ENCODE measurements around the gene KCNH5.
A peak's percentile ranks its signal among the peaks of the same experiment; 100 is the strongest.

KCNH5 gene

GRCh38 chr14:63045234-63045611 lies at the start of gene KCNH5:
TSS of gene KCNH5 (minus strand) at chr14:63045458. CDS start at chr14:63045186, 272 bp downstream.
- peak; percentile 35 for DNase-seq

GRCh38 chr14:63091394-63091996 lies 46.2 kb upstream of the KCNH5 start:
- no peak for DNase-seq

- DNase-seq = no peak
These were observed 43.6 kb upstream of the KCNH5 start for GRCh38 chr14:63088865-63089264.

GRCh38 chr14:63078569-63078968 lies 33.3 kb upstream of the KCNH5 start:
- no peak for DNase-seq

- no peak for DNase-seq
These were observed 31.2 kb upstream of the KCNH5 start for GRCh38 chr14:63076488-63076887.

- DNase-seq = no peak
These were observed 10.4 kb upstream of the KCNH5 start for GRCh38 chr14:63055631-63056030.

- no peak for DNase-seq
These were observed 6.7 kb upstream of the KCNH5 start for GRCh38 chr14:63051992-63052391.

- DNase-seq = no peak
These were observed 6.0 kb upstream of the KCNH5 start for GRCh38 chr14:63051301-63051700.

GRCh38 chr14:63050694-63051093 lies 5.4 kb upstream of the KCNH5 start:
- no peak for DNase-seq

GRCh38 chr14:63046339-63047268 lies 1.3 kb upstream of the KCNH5 start:
- no peak for DNase-seq

GRCh38 chr14:63045612-63046320 lies 508 bp upstream of the KCNH5 start:
- no peak for DNase-seq

- peak; percentile 14 for DNase-seq
These were observed 5.4 kb downstream of the KCNH5 start for GRCh38 chr14:63039866-63040265.

GRCh38 chr14:63032641-63033040 lies 12.6 kb downstream of the KCNH5 start:
- no peak for DNase-seq

- DNase-seq = no peak
These were observed 13.2 kb downstream of the KCNH5 start for GRCh38 chr14:63032076-63032475.

- no peak for DNase-seq
These were observed 15.1 kb downstream of the KCNH5 start for GRCh38 chr14:63030113-63030512.

GRCh38 chr14:63027719-63028118 lies 17.5 kb downstream of the KCNH5 start:
- DNase-seq = no peak

GRCh38 chr14:63026491-63026890 lies 18.8 kb downstream of the KCNH5 start:
- no peak for DNase-seq

GRCh38 chr14:63014621-63015020 lies 30.6 kb downstream of the KCNH5 start:
- no peak for DNase-seq

GRCh38 chr14:63012171-63012570 lies 33.1 kb downstream of the KCNH5 start:
- no peak for DNase-seq

- no peak for DNase-seq
These were observed 33.6 kb downstream of the KCNH5 start for GRCh38 chr14:63011623-63012022.

- DNase-seq = no peak
These were observed 35.8 kb downstream of the KCNH5 start for GRCh38 chr14:63009495-63009894.

- no peak for DNase-seq
These were observed 38.7 kb downstream of the KCNH5 start for GRCh38 chr14:63006531-63006930.

GRCh38 chr14:62994096-62994495 lies 51.2 kb downstream of the KCNH5 start:
- no peak for DNase-seq

GRCh38 chr14:62988967-62989366 lies 56.3 kb downstream of the KCNH5 start:
- no peak for DNase-seq
